ENCODE measurements around the gene RNF175.

- no peak for TF ChIP-seq CTCF (IDR thresholded peaks at IDR 0.05; ENCODE audit: low read length)
- TF ChIP-seq EZH2 (optimal IDR thresholded peaks at IDR 0.05; ENCODE audit: low read depth, low read length) = no peak
- TF ChIP-seq EZH2phosphoT487 (IDR thresholded peaks at IDR 0.05; ENCODE audit: low read length) = no peak
These were observed 46.2 kb upstream of the RNF175 start for GRCh38 chr4:153806073-153806472.
